ENCODE results near the gene RETREG2. TPM values are rescaled to one million over a fixed set of nuclear protein-coding genes. Genes with fewer than 3 reads are reported as not detected.

RETREG2 gene
- total and polyA plus RNA-seq, 2 of the 8 experiments (the other 6 are each of a cell fraction or from before 2014, with no cell fraction given) = 51.3 to 67.4 TPM

GRCh38 chr2:219213026-219213415, 34.9 kb downstream of the RETREG2 start:
- Histone ChIP-seq H2BK20ac (ENCODE audit: low read length) (no peak overlapping the region), H2BK120ac (replicated peaks; ENCODE audit: low read depth, low read length) (no peak overlapping the region), H4K8ac (ENCODE audit: extremely low read depth, insufficient read depth, low read length) (no peak overlapping the region), H4K20me1 (replicated peaks in 1 of 2; ENCODE audit: control insufficient read depth in 1 of 2, insufficient read depth in 2 of 2, low read length in 2 of 2) (peaks cover 0 to 2% of the 10 kb centered on the region in 2 experiments), H3K27ac (ENCODE audit: low read depth, low read length) (no peak overlapping the region), H3K4me1 (replicated peaks in 1 of 4; ENCODE audit: control insufficient read depth in 3 of 4, insufficient read depth in 4 of 4, low read length in 3 of 4) (peaks cover 0 to 2% (median 0%) of the 10 kb centered on the region in 4 experiments; a peak in 2 of 7 replicates), H3K23me2 (ENCODE audit: low read depth, low read length) (peaks cover 2% of the 10 kb centered on the region), H2BK5ac (ENCODE audit: low read depth, low read length) (no peak overlapping the region), H4K5ac (ENCODE audit: insufficient read length, low read depth, low read length) (no peak overlapping the region), H3K4ac (replicated peaks; ENCODE audit: insufficient read length, low read depth, low read length) (no peak overlapping the region), H2BK15ac (ENCODE audit: low read length) (no peak overlapping the region), H3K79me2 (ENCODE audit: control insufficient read depth in 1 of 2, insufficient read depth in 2 of 2, low read length in 2 of 2) (no peaks in the 10 kb centered on the region), H2AK5ac (ENCODE audit: low read depth, low read length) (no peak overlapping the region), H3K36me3 (ENCODE audit: control insufficient read depth in 2 of 4, insufficient read depth in 4 of 4, low read length in 3 of 4) (peaks cover 14 to 57% (median 29%) of the 10 kb centered on the region in 4 experiments), H3K9ac (replicated peaks in 1 of 4; ENCODE audit: extremely low read depth in 1 of 4, low read depth in 3 of 4, low read length in 3 of 4) (no peak overlapping the region), H3K4me3 (ENCODE audit: extremely low read depth in 1 of 4, insufficient read depth in 2 of 4, low read depth in 3 of 4, low read length in 4 of 4) (no peak overlapping the region), H3K18ac (ENCODE audit: extremely low read depth, low read length) (no peak overlapping the region), H3K4me2 (ENCODE audit: insufficient read depth in 1 of 2, low read depth in 2 of 2, low read length in 2 of 2) (no peak overlapping the region), H3K79me1 (ENCODE audit: low read depth, low read length) (no peaks in the 10 kb centered on the region), H4K91ac (replicated peaks; ENCODE audit: insufficient read length, low read length) (no peak overlapping the region), H3K23ac (ENCODE audit: insufficient read length) (no peak overlapping the region), H2BK12ac (ENCODE audit: low read depth, low read length) (no peak overlapping the region), H3K9me3 (ENCODE audit: insufficient read depth in 2 of 2, low read depth in 1 of 2, low read length in 1 of 2) (no peaks in the 10 kb centered on the region), H2AFZ (ENCODE audit: low read length) (no peak overlapping the region), H3K14ac (ENCODE audit: insufficient read length) (no peak overlapping the region), H3K27me3 (replicated peaks in 1 of 4; ENCODE audit: control insufficient read depth in 3 of 4, extremely low read depth in 1 of 4, insufficient read depth in 3 of 4, low read length in 3 of 4) (no peaks in the 10 kb centered on the region), H3K56ac (replicated peaks; ENCODE audit: insufficient read length, low read depth, low read length) (no peak overlapping the region)
- CTCF ChIA-PET (ENCODE audit: partially characterized antibody) = interaction anchor here (0.9 to 1.1 kb wide), 2 partner anchors 41 to 64 kb away, joined by 4 read pairs; no protein-coding TSS in a partner anchor
- POLR2A ChIA-PET (ENCODE audit: partially characterized antibody) = interaction anchor here (0.6 to 1.5 kb wide), 7 partner anchors 11 to 50 kb away, joined by 3 to 7 read pairs (median 3); partner anchors contain the start of genes ANKZF1, ATG9A, GLB1L and STK16
- FAIRE-seq = no peak
- no peak for DNase-seq (ENCODE audit: low read depth in 1 of 2, low spot score in 2 of 2)
- WGBS, 2 experiments (ENCODE audit: extremely low coverage in 1 of 2, insufficient coverage in 1 of 2, insufficient read length in 1 of 2, insufficient replicate concordance in 2 of 2, low coverage in 1 of 2, low lambda C conversion rate in 2 of 2, missing lambda C conversion rate in 1 of 2) = 98% methylated on average over 8 of the region's 8 CpGs; no CpG with 5 or more reads in 1 of the 2 experiments
- TF ChIP-seq CREB1 (IDR thresholded peaks at IDR 0.05) (no peak), CBX5 (IDR thresholded peaks at IDR 0.05; ENCODE audit: low read depth, low read length) (no peak), RXRA (IDR thresholded peaks at IDR 0.05; ENCODE audit: insufficient read depth, low read depth, low read length) (no peak), BCL11A (IDR thresholded peaks at IDR 0.05; ENCODE audit: low read depth in 2 of 2, low read length in 2 of 2) (no peak), SAP30 (IDR thresholded peaks at IDR 0.05; ENCODE audit: insufficient read depth, insufficient replicate concordance, low read length) (no peak), NRF1 (IDR thresholded peaks at IDR 0.05; ENCODE audit: low read depth, low read length) (no peak), YY1 (IDR thresholded peaks at IDR 0.05; ENCODE audit: low read depth, low read length) (no peak)

Data from H1 (cell line).